Transverse colon (tissue), 4 donors: ENCODE measurements around the gene FBXL14. TPM values are rescaled to one million over a fixed set of nuclear protein-coding genes. Genes with fewer than 3 reads are reported as not detected.

Experiments used
- DNase-seq: peaks from one replicate; pipeline ENCODE4 v3.0.0-alpha.2; 2019
- H3K27ac ChIP-seq, 4 donors: fragments of 200-600 bp; sonication (generic); 2 replicates each; pipeline ENCODE4 v1.5.1; 2016 to 2018; ENCODE audit warnings: inconsistent platforms in 4 of 4
- H3K27me3 ChIP-seq: fragments of 200-600 bp; sonication (generic); 2 replicates; pipeline ENCODE4 v1.5.1; 2017; ENCODE audit warnings: inconsistent platforms
- H3K36me3 ChIP-seq, 4 donors: fragments of 200-600 bp; sonication (generic); 2 replicates each; pipeline ENCODE4 v1.5.1; 2017 to 2019; ENCODE audit warnings: inconsistent platforms in 4 of 4
- H3K4me1 ChIP-seq, 4 donors: fragments of 200-600 bp; sonication (generic); 2 replicates each; pipeline ENCODE4 v1.5.1; 2017 to 2020; ENCODE audit warnings: inconsistent platforms in 4 of 4
- H3K4me3 ChIP-seq, 4 donors: fragments of 200-600 bp; sonication (generic); 1 replicate in 1 of 4; 2 replicates in 3 of 4; pipeline versions ENCODE4 v1.5.1 to v1.6.1; 2017 to 2019; ENCODE audit warnings: inconsistent platforms in 4 of 4
- H3K9me3 ChIP-seq, 2 donors: fragments of 200-600 bp; sonication (generic); 2 replicates each; pipeline ENCODE4 v1.5.1; 2017 to 2019; ENCODE audit warnings: inconsistent platforms in 2 of 2
- EP300 ChIP-seq: sonication (generic); formaldehyde crosslinking; IDR thresholded peaks from one replicate; pipeline ENCODE4 v1.6.1; 2017; ENCODE audit warnings: antibody characterized with exemption, low read depth
- POLR2A ChIP-seq: fragments of 450-650 bp; IDR thresholded peaks from one replicate; pipeline ENCODE4 v1.6.1; 2016; ENCODE audit warnings: antibody characterized with exemption, mild to moderate bottlenecking, moderate library complexity
- POLR2AphosphoS5 ChIP-seq, 3 donors: sonication (generic); formaldehyde crosslinking; IDR thresholded peaks; one replicate each; pipeline ENCODE4 v1.6.1; 2016; ENCODE audit warnings: antibody characterized with exemption in 3 of 3
- WGBS, 2 donors: methylation state at CpG; one replicate each; pipeline ENCODE4 v1.1.5; 2018; ENCODE audit warnings: low coverage in 1 of 2; 5-methylcytosine and 5-hydroxymethylcytosine counted together
- in situ Hi-C, 4 donors: fragments of 200-750 bp; cut with MboI; loops; one replicate each; pipeline versions ENCODE4 v1.15.0 to v1.15.1; 2017; ENCODE audit warnings: low sequenced_read_pairs in 3 of 4, low pct_ligation_motif_present in 1 of 4, low pct_unique_long_range_greater_than_20kb in 1 of 4
- intact Hi-C: fragments of 100-400 bp; cut with DNase I; formaldehyde crosslinking; loops from one replicate; pipeline ENCODE4 v1.15.1; 2023; ENCODE audit warnings: low total_unique reads
- total RNA-seq, 4 donors: library from RNA; depleted of rRNA; stranded (reverse); fragments of >200 nt; gene quantifications; one replicate each; pipeline ENCODE4 v1.1.0, GENCODE V29; 2016
- TF ChIP-seq, protein P1 (sequence below), 5 experiments: fragments of 200-600 bp in 3 of 5; fragments of 450-650 bp in 2 of 5; sonication (generic) in 3 of 5; IDR thresholded peaks; 1 replicate in 2 of 5; 2 replicates in 3 of 5; pipeline ENCODE4 v1.5.1; 2016 to 2017; ENCODE audit warnings: antibody characterized with exemption in 5 of 5, inconsistent platforms in 3 of 5, mild to moderate bottlenecking in 2 of 5, moderate library complexity in 1 of 5

The FBXL14 gene
- total RNA-seq, 4 donors from 2014 or later = 15.5 to 44.4 (median 28.0) TPM

DNA sequence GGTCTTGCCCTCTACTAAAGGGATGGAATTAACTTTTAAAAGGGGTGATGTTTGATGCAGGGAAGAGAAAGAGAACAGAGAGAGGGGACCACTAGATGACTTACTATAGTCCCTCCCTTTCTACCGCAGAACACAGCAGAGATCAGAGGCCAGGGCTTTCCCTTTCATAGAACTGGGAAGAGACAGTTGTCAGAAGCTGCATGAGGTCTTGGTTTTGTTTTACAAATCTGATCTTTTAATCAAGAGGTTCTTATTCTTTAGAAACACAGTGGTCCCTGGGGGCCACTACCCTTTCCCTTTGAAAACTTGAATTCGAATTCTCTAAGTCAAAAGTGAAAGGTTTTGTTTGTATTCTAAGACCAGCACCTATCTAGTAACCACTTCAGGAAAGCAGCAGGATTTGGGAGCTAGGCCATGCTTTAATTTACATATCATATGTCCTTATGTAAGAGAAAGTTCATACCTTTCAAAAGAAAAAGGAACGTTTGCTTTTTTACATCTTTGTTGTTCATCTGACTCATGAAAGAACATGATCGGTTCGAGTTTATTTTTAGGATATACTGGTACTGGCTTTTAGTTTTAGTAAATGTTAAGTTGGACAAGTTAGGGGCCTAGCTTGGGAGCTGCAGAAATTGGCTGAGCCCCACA lies 6.3 kb downstream of the FBXL14 start:
- peak overlapping the region; percentile 64 to 95 (median 68) for H3K27ac ChIP-seq
- TF ChIP-seq, protein P1, sequence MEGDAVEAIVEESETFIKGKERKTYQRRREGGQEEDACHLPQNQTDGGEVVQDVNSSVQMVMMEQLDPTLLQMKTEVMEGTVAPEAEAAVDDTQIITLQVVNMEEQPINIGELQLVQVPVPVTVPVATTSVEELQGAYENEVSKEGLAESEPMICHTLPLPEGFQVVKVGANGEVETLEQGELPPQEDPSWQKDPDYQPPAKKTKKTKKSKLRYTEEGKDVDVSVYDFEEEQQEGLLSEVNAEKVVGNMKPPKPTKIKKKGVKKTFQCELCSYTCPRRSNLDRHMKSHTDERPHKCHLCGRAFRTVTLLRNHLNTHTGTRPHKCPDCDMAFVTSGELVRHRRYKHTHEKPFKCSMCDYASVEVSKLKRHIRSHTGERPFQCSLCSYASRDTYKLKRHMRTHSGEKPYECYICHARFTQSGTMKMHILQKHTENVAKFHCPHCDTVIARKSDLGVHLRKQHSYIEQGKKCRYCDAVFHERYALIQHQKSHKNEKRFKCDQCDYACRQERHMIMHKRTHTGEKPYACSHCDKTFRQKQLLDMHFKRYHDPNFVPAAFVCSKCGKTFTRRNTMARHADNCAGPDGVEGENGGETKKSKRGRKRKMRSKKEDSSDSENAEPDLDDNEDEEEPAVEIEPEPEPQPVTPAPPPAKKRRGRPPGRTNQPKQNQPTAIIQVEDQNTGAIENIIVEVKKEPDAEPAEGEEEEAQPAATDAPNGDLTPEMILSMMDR (IDR thresholded peaks at IDR 0.05) = no peak
- no peak for TF ChIP-seq EP300
- TF ChIP-seq POLR2A = no peak
- no peaks in the 10 kb centered on the region for H3K9me3 ChIP-seq
- in situ Hi-C loops (loop anchor here in 2 of 4 donors (5.0 to 25.0 kb wide), 2 partner anchors 471 to 476 kb away; no protein-coding TSS in a partner anchor), intact Hi-C loops (no loop called here)
- no peak overlapping the region for H3K4me3 ChIP-seq
- no peaks in the 10 kb centered on the region for H3K27me3 ChIP-seq
- H3K4me1 ChIP-seq = peaks cover 15 to 79% (median 60%) of the 10 kb centered on the region in 4 donors
- no peaks in the 10 kb centered on the region for H3K36me3 ChIP-seq
- no peak for DNase-seq
- WGBS, 2 donors = 18 to 25% methylated on average over 4 to 5 of the region's 5 CpGs

GRCh38 chr12:1584326-1584725 lies 10.1 kb downstream of the FBXL14 start:
- Histone ChIP-seq H3K27ac (peak overlapping the region in 3 of 4 donors; percentile 5 to 56 (median 55)), H3K4me1 (peaks cover 15 to 50% (median 35%) of the 10 kb centered on the region in 4 donors), H3K27me3 (no peaks in the 10 kb centered on the region), H3K36me3 (no peaks in the 10 kb centered on the region), H3K9me3 (no peaks in the 10 kb centered on the region), H3K4me3 (no peak overlapping the region)
- in situ Hi-C loops (loop anchor here in 1 of 4 donors (25.0 kb wide), 1 partner anchor 472 kb away; no protein-coding TSS in a partner anchor), intact Hi-C loops (loop anchor here (5.0 kb wide), 1 partner anchor 467 kb away; no protein-coding TSS in a partner anchor)
- DNase-seq = no peak
- TF ChIP-seq POLR2A (no peak), EP300 (no peak), POLR2AphosphoS5 (IDR thresholded peaks at IDR 0.05) (no peak)
- TF ChIP-seq, protein P1 (IDR thresholded peaks at IDR 0.05) = no peak
- 89 to 92% methylated on average over 2 to 4 of the region's 4 CpGs for WGBS, 2 donors

DNA sequence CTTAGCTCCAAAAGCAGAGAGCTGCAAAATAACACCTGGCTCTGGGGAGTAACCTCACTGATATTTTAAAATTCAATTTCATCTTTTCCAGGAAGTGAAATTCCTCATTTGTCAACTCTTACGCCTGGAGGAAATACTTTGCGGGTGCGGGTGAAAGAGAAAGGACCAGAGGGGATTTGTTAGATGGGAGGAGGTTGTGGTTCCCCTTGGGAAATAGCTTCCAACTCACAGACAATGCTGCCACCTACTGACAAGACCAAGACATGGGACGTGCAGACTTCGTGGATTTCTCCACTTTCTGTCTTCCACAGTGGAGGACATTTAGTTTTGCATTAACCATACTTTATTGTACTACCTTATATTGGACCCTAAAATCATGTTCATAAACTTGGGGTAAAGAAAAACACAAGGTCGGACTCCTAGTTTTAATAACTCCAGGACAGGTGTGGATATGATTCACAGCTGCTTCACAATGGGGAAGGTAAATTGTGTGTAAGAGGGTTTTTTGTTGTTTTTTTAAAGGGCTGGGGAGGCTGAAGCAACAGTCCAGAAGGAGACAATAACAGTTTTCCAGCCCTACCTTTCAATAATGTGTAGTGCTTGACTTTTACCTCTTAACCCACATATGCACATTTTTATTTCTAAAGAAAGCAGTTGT lies 10.8 kb downstream of the FBXL14 start:
- WGBS, 2 donors = 0 to 1% methylated on average over 1 to 6 of the region's 6 CpGs
- H3K4me3 ChIP-seq = no peak overlapping the region
- TF ChIP-seq EP300 (no peak), POLR2AphosphoS5 (IDR thresholded peaks at IDR 0.05) (peak in 1 of 3 donors; percentile 14), POLR2A (no peak)
- TF ChIP-seq, protein P1 (IDR thresholded peaks at IDR 0.05) = peak; percentile 86 to 96 (median 86)

DNA sequence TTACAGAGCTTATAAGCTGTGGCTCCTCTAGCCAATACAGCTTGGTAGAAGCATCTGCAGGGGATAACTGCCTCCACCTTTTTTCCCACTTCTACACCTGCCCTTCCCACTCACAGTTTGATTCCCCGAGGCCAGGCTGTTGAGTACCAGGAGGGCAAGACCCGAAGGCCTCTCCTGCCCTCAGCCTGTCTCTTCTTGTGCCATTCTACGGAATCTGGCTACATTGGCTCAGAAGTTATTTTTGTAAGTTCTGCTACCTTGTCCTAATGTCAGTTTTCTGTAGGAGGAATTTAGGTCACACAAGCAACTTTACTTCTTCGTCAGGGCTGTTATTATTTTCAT lies 11.7 kb downstream of the FBXL14 start:
- Histone ChIP-seq H3K9me3 (no peaks in the 10 kb centered on the region), H3K4me3 (no peak overlapping the region), H3K27me3 (no peaks in the 10 kb centered on the region), H3K36me3 (no peaks in the 10 kb centered on the region), H3K4me1 (peaks cover 3 to 34% (median 21%) of the 10 kb centered on the region in 4 donors), H3K27ac (peak overlapping the region in 1 of 4 donors; percentile 1)
- in situ Hi-C loops = loop anchor here in 1 of 4 donors (25.0 kb wide), 1 partner anchor 470 kb away; no protein-coding TSS in a partner anchor
- intact Hi-C loops = loop anchor here (5.0 kb wide), 1 partner anchor 465 kb away; no protein-coding TSS in a partner anchor
- TF ChIP-seq, protein P1 (IDR thresholded peaks at IDR 0.05) = no peak
- TF ChIP-seq EP300 = no peak
- TF ChIP-seq POLR2A = no peak
- TF ChIP-seq POLR2AphosphoS5 (IDR thresholded peaks at IDR 0.05) = no peak
- no peak for DNase-seq
- 86 to 90% methylated on average over 1 to 4 of the region's 4 CpGs for WGBS, 2 donors

More for the DNA sequence above, 10.8 kb downstream of the FBXL14 start:
- in situ Hi-C loops = loop anchor here in 1 of 4 donors (25.0 kb wide), 1 partner anchor 471 kb away; no protein-coding TSS in a partner anchor
- Histone ChIP-seq H3K36me3 (no peaks in the 10 kb centered on the region), H3K9me3 (no peaks in the 10 kb centered on the region), H3K27me3 (no peaks in the 10 kb centered on the region), H3K4me1 (peaks cover 12 to 42% (median 29%) of the 10 kb centered on the region in 4 donors), H3K27ac (peak overlapping the region; percentile 5 to 56 (median 49))
- intact Hi-C loops = loop anchor here (5.0 kb wide), 1 partner anchor 466 kb away; no protein-coding TSS in a partner anchor
- peak; percentile 85 for DNase-seq
